Gastrocnemius medialis (tissue), 4 donors: ENCODE measurements around the gene LIN7A. TPM values are rescaled to one million over a fixed set of nuclear protein-coding genes. Genes with fewer than 3 reads are reported as not detected.

ENCODE experiments used
- ATAC-seq, 2 donors: fragments of 150-250 bp; one replicate each; pipeline ENCODE4 v1.9.1; 2016
- DNase-seq, 2 donors: peaks; one replicate each; pipeline ENCODE4 v3.0.0-alpha.2; 2019
- H3K27ac ChIP-seq, 4 donors: fragments of 200-600 bp; sonication (generic); 1 replicate in 1 of 4; 2 replicates in 3 of 4; pipeline ENCODE4 v1.5.1; 2016 to 2018; ENCODE audit warnings: mild to moderate bottlenecking in 2 of 4, moderate library complexity in 1 of 4
- H3K27me3 ChIP-seq, 3 donors: fragments of 200-600 bp; sonication (generic) in 2 of 3; 1 replicate in 1 of 3; 2 replicates in 2 of 3; pipeline versions ENCODE4 v1.5.1 to v1.6.0; 2016 to 2019; ENCODE audit warnings: mild to moderate bottlenecking in 1 of 3, moderate library complexity in 1 of 3
- H3K36me3 ChIP-seq, 2 donors: fragments of 200-600 bp; sonication (generic) in 1 of 2; one replicate each; pipeline ENCODE4 v1.5.1; 2017 to 2018
- H3K4me1 ChIP-seq, 2 donors: fragments of 200-600 bp; sonication (generic) in 1 of 2; one replicate each; pipeline ENCODE4 v1.5.1; 2016 to 2017; ENCODE audit warnings: mild to moderate bottlenecking in 2 of 2
- H3K4me3 ChIP-seq, 4 donors: fragments of 200-600 bp; sonication (generic) in 3 of 4; 1 replicate in 1 of 4; 2 replicates in 3 of 4; pipeline ENCODE4 v1.5.1; 2016 to 2019; ENCODE audit warnings: mild to moderate bottlenecking in 2 of 4
- H3K9me3 ChIP-seq, 3 donors: fragments of 200-600 bp; sonication (generic) in 2 of 3; 1 replicate in 1 of 3; 2 replicates in 2 of 3; pipeline ENCODE4 v1.5.1; 2016 to 2019
- CTCF ChIP-seq, 5 experiments: fragments of 450-650 bp in 3 of 5; fragments of 200-600 bp in 2 of 5; sonication (generic) in 2 of 5; IDR thresholded peaks in 4 of 5; conservative IDR thresholded peaks in 1 of 5; 1 replicate in 4 of 5; 2 replicates in 1 of 5; pipeline ENCODE4 v1.5.1; 2016 to 2019; ENCODE audit warnings: antibody characterized with exemption in 5 of 5, mild to moderate bottlenecking in 3 of 5, moderate library complexity in 3 of 5
- POLR2A ChIP-seq, 2 donors: fragments of 450-650 bp; IDR thresholded peaks; one replicate each; pipeline ENCODE4 v1.6.1; 2017; ENCODE audit warnings: antibody characterized with exemption in 2 of 2, mild to moderate bottlenecking in 2 of 2, moderate library complexity in 2 of 2
- in situ Hi-C, 4 donors: fragments of 200-750 bp; cut with MboI; loops; one replicate each; pipeline versions ENCODE4 v1.15.0 to v1.8.0; 2017; ENCODE audit warnings: low sequenced_read_pairs in 4 of 4
- intact Hi-C: fragments of 100-400 bp; cut with DNase I; formaldehyde crosslinking; loops from one replicate; pipeline ENCODE4 v1.15.1; 2023; ENCODE audit warnings: low total_unique reads
- total RNA-seq, 4 donors: library from RNA; depleted of rRNA; stranded (reverse); fragments of >200 nt; gene quantifications; one replicate each; pipeline versions ENCODE4 v1.1.0 to v1.2.3, GENCODE V29; 2016

LIN7A gene
- total RNA-seq, 4 donors from 2014 or later, result 1.4 to 4.8 (median 2.8) TPM

DNA sequence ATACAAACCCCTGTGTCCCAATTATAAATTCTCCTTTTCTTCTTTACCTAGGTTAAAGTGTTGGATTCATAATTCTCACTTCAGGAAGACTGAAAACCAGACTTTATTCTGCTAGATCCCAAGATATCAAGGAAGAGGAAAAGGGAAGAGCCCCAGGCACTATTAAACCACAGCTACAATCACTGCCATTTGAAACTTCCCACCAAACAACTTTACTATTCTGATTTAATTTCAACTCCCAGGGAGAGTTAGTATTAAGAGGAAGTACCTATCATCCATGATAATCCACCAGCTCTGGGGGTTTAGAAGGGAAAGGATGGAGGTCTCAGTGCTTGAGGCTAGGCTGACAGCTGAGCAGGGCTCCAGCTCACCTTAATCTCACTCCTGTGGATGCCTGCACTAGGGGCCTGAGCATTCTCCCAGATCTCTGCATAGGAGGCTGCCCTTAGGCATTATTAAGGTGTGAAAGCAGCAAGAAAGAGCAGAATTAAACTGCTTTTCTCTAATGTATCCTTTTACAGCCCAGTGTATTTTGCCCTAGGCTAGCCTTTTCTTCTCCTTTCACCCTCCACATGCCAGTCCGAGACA, 168.1 kb downstream of the LIN7A start:
- Histone ChIP-seq H3K27ac (no peak overlapping the region), H3K4me3 (no peak overlapping the region), H3K27me3 (no peaks in the 10 kb centered on the region), H3K9me3 (no peaks in the 10 kb centered on the region), H3K4me1 (no peaks in the 10 kb centered on the region), H3K36me3 (no peaks in the 10 kb centered on the region)
- no peak for ATAC-seq
- no peak for DNase-seq
- intact Hi-C loops, result no loop called here
- TF ChIP-seq POLR2A (IDR thresholded peaks at IDR 0.05), result no peak
- TF ChIP-seq CTCF (IDR thresholded peaks at IDR 0.05 in 4 of 5, conservative IDR thresholded peaks at IDR 0.05 in 1 of 5), result no peak
- in situ Hi-C loops, result loop anchor here in 3 of 4 donors (10.0 to 25.0 kb wide), 3 partner anchors 295 to 357 kb away; no protein-coding TSS in a partner anchor

DNA sequence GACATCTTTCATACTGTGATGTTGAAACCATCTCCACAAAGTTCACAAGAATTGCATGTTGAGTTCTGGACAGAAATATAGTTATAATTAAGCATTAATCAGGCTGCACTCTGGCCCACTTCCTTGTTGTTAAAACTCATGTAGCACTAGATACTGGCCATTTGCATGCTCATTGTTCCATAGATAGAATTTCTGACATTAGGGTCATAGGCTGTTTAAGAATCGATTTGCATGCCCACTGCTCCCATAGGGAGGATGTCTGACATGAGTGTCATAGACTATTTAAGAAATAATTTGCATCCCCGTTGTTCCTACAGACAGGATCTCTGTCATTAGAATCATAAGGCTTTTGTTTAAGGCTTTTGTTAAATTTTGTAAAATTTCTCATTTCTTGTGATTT, 170.8 kb downstream of the LIN7A start:
- Histone ChIP-seq H3K27ac (no peak overlapping the region), H3K36me3 (no peaks in the 10 kb centered on the region), H3K9me3 (no peaks in the 10 kb centered on the region), H3K4me1 (no peaks in the 10 kb centered on the region), H3K4me3 (no peak overlapping the region), H3K27me3 (no peaks in the 10 kb centered on the region)
- ATAC-seq, result no peak
- TF ChIP-seq CTCF (IDR thresholded peaks at IDR 0.05 in 4 of 5, conservative IDR thresholded peaks at IDR 0.05 in 1 of 5) (no peak), POLR2A (IDR thresholded peaks at IDR 0.05) (no peak)
- in situ Hi-C loops (loop anchor here in 3 of 4 donors (10.0 to 25.0 kb wide), 3 partner anchors 292 to 355 kb away; no protein-coding TSS in a partner anchor), intact Hi-C loops (no loop called here)
- DNase-seq, result no peak

- DNase-seq (no peak), ATAC-seq (no peak)
- in situ Hi-C loops, result loop anchor here in 3 of 4 donors (10.0 to 25.0 kb wide), 3 partner anchors 291 to 354 kb away; no protein-coding TSS in a partner anchor
- Histone ChIP-seq H3K9me3 (no peaks in the 10 kb centered on the region), H3K4me3 (no peak overlapping the region), H3K4me1 (no peaks in the 10 kb centered on the region), H3K27me3 (no peaks in the 10 kb centered on the region), H3K27ac (no peak overlapping the region), H3K36me3 (no peaks in the 10 kb centered on the region)
- intact Hi-C loops, result no loop called here
- TF ChIP-seq CTCF (IDR thresholded peaks at IDR 0.05 in 4 of 5, conservative IDR thresholded peaks at IDR 0.05 in 1 of 5) (no peak), POLR2A (IDR thresholded peaks at IDR 0.05) (no peak)
These were observed 171.5 kb downstream of the LIN7A start for GRCh38 chr12:80766210-80766609.

DNA sequence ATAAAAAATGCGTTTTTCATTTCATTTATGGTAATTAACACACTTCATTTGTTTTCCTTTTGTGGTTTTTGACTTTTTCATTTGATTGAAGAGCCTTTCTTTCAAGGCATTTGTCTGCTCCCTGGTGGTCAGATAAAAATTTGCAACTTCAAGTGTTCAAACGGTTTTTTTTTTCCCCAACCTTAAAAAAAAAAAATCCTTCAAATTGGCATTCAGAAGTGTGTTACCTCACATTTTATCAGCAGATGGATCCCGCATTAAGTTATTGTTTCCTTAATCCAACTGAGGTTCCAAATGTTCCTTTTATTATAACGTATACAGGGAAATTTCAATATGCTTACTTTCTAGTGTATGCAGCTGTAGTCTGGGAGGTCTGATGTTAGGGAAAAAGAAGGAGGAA, 173.9 kb downstream of the LIN7A start:
- H3K36me3 ChIP-seq, result no peaks in the 10 kb centered on the region
- H3K27ac ChIP-seq, result no peak overlapping the region
- intact Hi-C loops (loop anchor here (1.0 to 5.0 kb wide), 3 partner anchors 52 to 353 kb away; no protein-coding TSS in a partner anchor), in situ Hi-C loops (loop anchor here (5.0 to 25.0 kb wide), 4 partner anchors 289 to 352 kb away; no protein-coding TSS in a partner anchor)
- peak; percentile 33 to 57 for ATAC-seq
- no peak for DNase-seq
- H3K4me1 ChIP-seq, result no peaks in the 10 kb centered on the region
- TF ChIP-seq CTCF (IDR thresholded peaks at IDR 0.05 in 4 of 5, conservative IDR thresholded peaks at IDR 0.05 in 1 of 5) (peak; percentile 49 to 72 (median 58)), POLR2A (IDR thresholded peaks at IDR 0.05) (no peak)
- no peak overlapping the region for H3K4me3 ChIP-seq
- H3K9me3 ChIP-seq, result no peaks in the 10 kb centered on the region
- H3K27me3 ChIP-seq, result no peaks in the 10 kb centered on the region
